HCT116 (cell line): ENCODE measurements around the gene ITPR1.

ENCODE experiments used
- CTCF ChIP-seq, 3 experiments: fragments of 200-600 bp in 1 of 3; sonication (generic) in 1 of 3; IDR thresholded peaks in 2 of 3; conservative IDR thresholded peaks in 1 of 3; 2 replicates each; pipeline ENCODE4 v1.5.1; 2012 to 2017; ENCODE audit warnings: low read depth in 2 of 3, low read length in 2 of 3, antibody characterized with exemption in 1 of 3, borderline replicate concordance in 1 of 3, control low read depth in 1 of 3, mild to moderate bottlenecking in 1 of 3, mixed read lengths in 1 of 3, mixed run types in 1 of 3, moderate library complexity in 1 of 3; ENCODE audit not compliant: insufficient read depth in 1 of 3
- POLR2A ChIP-seq: IDR thresholded peaks from 2 replicates; pipeline ENCODE4 v1.7.0; 2011; ENCODE audit warnings: borderline replicate concordance; ENCODE audit not compliant: insufficient read depth, insufficient read length; ENCODE audit errors: extremely low read depth

GRCh38 chr3:4813909-4814304, 320.8 kb downstream of the ITPR1 start:
- no peak for TF ChIP-seq CTCF (IDR thresholded peaks at IDR 0.05 in 2 of 3, conservative IDR thresholded peaks at IDR 0.05 in 1 of 3; ENCODE audit: borderline replicate concordance in 1 of 3, insufficient read depth in 1 of 3, low read depth in 2 of 3, low read length in 2 of 3)
- no peak for TF ChIP-seq POLR2A
